Caco-2 (cell line): ENCODE data around the gene DOC2A. TPM values are rescaled to one million over a fixed set of nuclear protein-coding genes. Genes with fewer than 3 reads are reported as not detected.

ENCODE experiments used
- BruUV-seq: library from RNA; stranded (reverse); fragments of 400-500 nt; replicated peaks from 2 replicates; lab custom pipeline; 2021; lab: Mats Ljungman, UMichigan
- CTCF ChIA-PET: fragments of 300-600 bp; sonication (Branson Sonifier 250); formaldehyde crosslinking; loops from one replicate; lab custom pipeline; 2022; ENCODE audit warnings: antibody characterized with exemption; lab: Charles Lee
- POLR2A ChIA-PET: fragments of 300-600 bp; sonication (Branson Sonifier 250); formaldehyde crosslinking; loops from one replicate; lab custom pipeline; 2022; ENCODE audit warnings: antibody characterized with exemption; lab: Charles Lee
- DNase-seq, 2 experiments: peaks; one replicate each; pipeline versions ENCODE4 v3.0.0 to v3.0.0-alpha.2; 2020 to 2022
- H3K27me3 ChIP-seq: replicated peaks from 2 replicates; pipeline ENCODE4 v1.6.0; 2011; ENCODE audit warnings: low read length; ENCODE audit not compliant: control insufficient read depth, insufficient read depth
- H3K36me3 ChIP-seq: 2 replicates; pipeline ENCODE4 v1.5.1; 2011; ENCODE audit warnings: low read length; ENCODE audit not compliant: control insufficient read depth, insufficient read depth
- H3K4me1 ChIP-seq: fragments of 250-450 bp; sonication (Bioruptor Pico); 2 replicates; pipeline ENCODE4 v1.5.1; 2020; ENCODE audit warnings: mild to moderate bottlenecking
- H3K4me3 ChIP-seq: 2 replicates; pipeline ENCODE4 v1.5.1; 2011; ENCODE audit warnings: low read depth, mild to moderate bottlenecking, control low read depth, low read length
- H3K9me3 ChIP-seq: fragments of 250-450 bp; sonication (Bioruptor Pico); 2 replicates; pipeline ENCODE4 v1.5.1; 2020; ENCODE audit warnings: mild to moderate bottlenecking, moderate library complexity
- H3K27ac Mint-ChIP-seq: one replicate; pipeline ENCODE4 v1.8.0; 2022; ENCODE audit warnings: mixed read lengths; ENCODE audit not compliant: unreplicated experiment
- H3K27me3 Mint-ChIP-seq: one replicate; pipeline ENCODE4 v1.8.0; 2022; ENCODE audit warnings: mixed read lengths; ENCODE audit not compliant: insufficient read depth, unreplicated experiment
- H3K36me3 Mint-ChIP-seq: one replicate; pipeline ENCODE4 v1.8.0; 2022; ENCODE audit warnings: mild to moderate bottlenecking, mixed read lengths; ENCODE audit not compliant: insufficient read depth, unreplicated experiment
- H3K4me1 Mint-ChIP-seq: one replicate; pipeline ENCODE4 v1.8.0; 2022; ENCODE audit warnings: low read depth, mixed read lengths; ENCODE audit not compliant: unreplicated experiment
- H3K4me3 Mint-ChIP-seq: one replicate; pipeline ENCODE4 v1.8.0; 2022; ENCODE audit warnings: mild to moderate bottlenecking, moderate library complexity, mixed read lengths; ENCODE audit not compliant: unreplicated experiment
- H3K9me3 Mint-ChIP-seq: one replicate; pipeline ENCODE4 v1.8.0; 2022; ENCODE audit warnings: mixed read lengths; ENCODE audit not compliant: unreplicated experiment
- intact Hi-C: fragments of 100-400 bp; cut with micrococcal nuclease; formaldehyde crosslinking; loops from one replicate; pipeline ENCODE4 v1.10.0; 2022; ENCODE audit not compliant: unreplicated experiment
- total RNA-seq: library from RNA; stranded (reverse); gene quantifications from 2 replicates; pipeline ENCODE4 v1.2.3, GENCODE V29; 2022
- TF ChIP-seq, protein P1 (sequence below), 2 experiments: fragments of 200-600 bp in 1 of 2; IDR thresholded peaks; 1 replicate in 1 of 2; 2 replicates in 1 of 2; pipeline versions ENCODE4 v1.5.1 to v1.8.0; 2011 to 2022; ENCODE audit warnings: antibody characterized with exemption in 1 of 2, control low read depth in 1 of 2, inconsistent platforms in 1 of 2, low read depth in 1 of 2, low read length in 1 of 2, mild to moderate bottlenecking in 1 of 2, moderate library complexity in 1 of 2; ENCODE audit not compliant: insufficient read depth in 1 of 2, severe bottlenecking in 1 of 2, unreplicated experiment in 1 of 2

DOC2A gene
- total RNA-seq, 1 experiment from 2014 or later = 3.5 TPM

DNA sequence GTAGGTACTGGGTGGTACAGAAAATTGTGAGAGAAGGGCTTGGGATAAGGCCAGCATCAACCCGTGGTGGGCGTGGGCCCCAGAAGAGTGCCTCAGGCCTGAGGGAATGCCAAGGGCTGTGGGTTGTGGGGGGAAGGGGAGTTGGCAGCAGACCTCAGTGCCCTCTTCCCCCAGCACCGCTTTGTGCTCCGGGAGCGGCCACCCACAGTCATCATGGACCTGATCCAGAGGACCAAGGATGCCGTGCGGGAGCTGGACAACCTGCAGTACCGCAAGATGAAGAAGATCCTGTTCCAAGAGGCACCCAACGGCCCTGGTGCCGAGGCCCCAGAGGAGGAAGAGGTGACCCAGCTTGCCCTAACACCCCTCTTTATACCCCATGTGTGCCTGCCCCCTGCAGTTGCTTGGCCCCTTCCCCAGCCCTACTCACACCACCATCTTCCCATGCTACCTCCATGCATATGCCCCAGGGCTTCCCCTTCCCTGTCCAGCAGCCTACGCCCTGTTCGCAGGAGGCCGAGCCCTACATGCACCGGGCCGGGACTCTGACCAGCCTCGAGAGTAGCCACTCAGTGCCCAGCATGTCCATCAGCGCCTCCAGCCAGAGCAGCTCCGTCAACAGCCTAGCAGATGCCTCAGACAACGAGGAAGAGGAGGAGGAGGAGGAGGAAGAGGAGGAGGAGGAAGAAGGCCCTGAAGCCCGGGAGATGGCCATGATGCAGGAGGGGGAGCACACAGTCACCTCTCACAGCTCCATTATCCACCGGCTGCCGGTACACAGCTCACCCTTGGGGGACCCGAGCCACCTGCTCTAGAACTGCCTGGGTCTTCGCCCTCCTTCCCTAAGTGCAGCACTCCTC, 28.0 kb downstream of the DOC2A start:
- no peaks in the 10 kb centered on the region for H3K4me1 Mint-ChIP-seq
- Histone ChIP-seq H3K9me3 (no peaks in the 10 kb centered on the region), H3K27me3 (no peaks in the 10 kb centered on the region), H3K4me1 (no peaks in the 10 kb centered on the region), H3K4me3 (no peak overlapping the region), H3K36me3 (peaks cover 10% of the 10 kb centered on the region)
- no peak overlapping the region for H3K4me3 Mint-ChIP-seq
- no peaks in the 10 kb centered on the region for H3K27me3 Mint-ChIP-seq
- H3K36me3 Mint-ChIP-seq = peaks cover 67% of the 10 kb centered on the region
- no peaks in the 10 kb centered on the region for H3K9me3 Mint-ChIP-seq
- intact Hi-C loops = no loop called here
- ChIA-PET POLR2A (no interaction called here), CTCF (no interaction called here)
- no peak for DNase-seq
- BruUV-seq = no TSS peak
- H3K27ac Mint-ChIP-seq = no peak overlapping the region
- TF ChIP-seq, protein P1, sequence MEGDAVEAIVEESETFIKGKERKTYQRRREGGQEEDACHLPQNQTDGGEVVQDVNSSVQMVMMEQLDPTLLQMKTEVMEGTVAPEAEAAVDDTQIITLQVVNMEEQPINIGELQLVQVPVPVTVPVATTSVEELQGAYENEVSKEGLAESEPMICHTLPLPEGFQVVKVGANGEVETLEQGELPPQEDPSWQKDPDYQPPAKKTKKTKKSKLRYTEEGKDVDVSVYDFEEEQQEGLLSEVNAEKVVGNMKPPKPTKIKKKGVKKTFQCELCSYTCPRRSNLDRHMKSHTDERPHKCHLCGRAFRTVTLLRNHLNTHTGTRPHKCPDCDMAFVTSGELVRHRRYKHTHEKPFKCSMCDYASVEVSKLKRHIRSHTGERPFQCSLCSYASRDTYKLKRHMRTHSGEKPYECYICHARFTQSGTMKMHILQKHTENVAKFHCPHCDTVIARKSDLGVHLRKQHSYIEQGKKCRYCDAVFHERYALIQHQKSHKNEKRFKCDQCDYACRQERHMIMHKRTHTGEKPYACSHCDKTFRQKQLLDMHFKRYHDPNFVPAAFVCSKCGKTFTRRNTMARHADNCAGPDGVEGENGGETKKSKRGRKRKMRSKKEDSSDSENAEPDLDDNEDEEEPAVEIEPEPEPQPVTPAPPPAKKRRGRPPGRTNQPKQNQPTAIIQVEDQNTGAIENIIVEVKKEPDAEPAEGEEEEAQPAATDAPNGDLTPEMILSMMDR (IDR thresholded peaks at IDR 0.05; ENCODE audit: insufficient read depth in 1 of 2, low read depth in 1 of 2, low read length in 1 of 2, severe bottlenecking in 1 of 2, unreplicated experiment in 1 of 2) = no peak

DNA sequence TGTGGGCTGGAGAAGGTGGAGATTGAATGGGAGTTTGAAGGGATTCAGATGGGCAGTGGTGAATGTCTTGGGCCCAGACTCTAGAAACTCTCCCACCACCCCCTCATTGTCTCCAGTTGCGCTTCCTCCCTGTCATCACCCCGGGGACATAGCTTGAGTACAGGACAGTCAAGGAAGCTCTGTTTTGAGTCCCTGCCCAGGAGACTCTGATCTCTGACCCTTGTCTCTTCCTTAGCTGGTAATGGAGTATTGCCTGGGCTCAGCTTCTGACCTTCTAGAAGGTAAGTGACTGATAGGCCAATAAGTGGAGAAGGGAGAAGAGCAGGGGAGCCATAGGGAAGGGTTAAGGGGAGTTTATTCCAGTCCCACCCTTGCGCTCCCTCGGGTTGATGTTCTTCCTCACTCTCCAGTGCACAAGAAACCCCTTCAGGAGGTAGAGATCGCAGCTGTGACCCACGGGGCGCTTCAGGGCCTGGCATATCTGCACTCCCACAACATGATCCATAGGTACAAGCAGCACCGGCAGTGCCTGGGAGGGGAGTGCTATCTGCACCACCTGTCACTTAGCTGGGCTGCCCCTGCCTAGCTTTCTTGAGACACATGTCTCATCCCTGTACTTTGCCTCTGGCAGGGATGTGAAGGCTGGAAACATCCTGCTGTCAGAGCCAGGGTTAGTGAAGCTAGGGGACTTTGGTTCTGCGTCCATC, 32.1 kb downstream of the DOC2A start:
- no peak overlapping the region for H3K4me3 Mint-ChIP-seq
- intact Hi-C loops = loop anchor here (10.0 kb wide), 1 partner anchor 114 kb away; the partner anchor contains the start of gene CDIPT
- Histone ChIP-seq H3K4me3 (no peak overlapping the region), H3K9me3 (no peaks in the 10 kb centered on the region), H3K4me1 (0 out of 2 replicates have a peak, but pooled peaks cover 4% of the 10 kb centered on the region), H3K27me3 (no peaks in the 10 kb centered on the region), H3K36me3 (peaks cover 7% of the 10 kb centered on the region)
- no peaks in the 10 kb centered on the region for H3K27me3 Mint-ChIP-seq
- H3K9me3 Mint-ChIP-seq = no peaks in the 10 kb centered on the region
- peaks cover 41% of the 10 kb centered on the region for H3K36me3 Mint-ChIP-seq
- DNase-seq = no peak
- no peak overlapping the region for H3K27ac Mint-ChIP-seq
- ChIA-PET POLR2A (no interaction called here), CTCF (no interaction called here)
- TF ChIP-seq, protein P1 (IDR thresholded peaks at IDR 0.05; ENCODE audit: insufficient read depth in 1 of 2, low read depth in 1 of 2, low read length in 1 of 2, severe bottlenecking in 1 of 2, unreplicated experiment in 1 of 2) = no peak
- peaks cover 16% of the 10 kb centered on the region for H3K4me1 Mint-ChIP-seq
- no TSS peak for BruUV-seq

DNA sequence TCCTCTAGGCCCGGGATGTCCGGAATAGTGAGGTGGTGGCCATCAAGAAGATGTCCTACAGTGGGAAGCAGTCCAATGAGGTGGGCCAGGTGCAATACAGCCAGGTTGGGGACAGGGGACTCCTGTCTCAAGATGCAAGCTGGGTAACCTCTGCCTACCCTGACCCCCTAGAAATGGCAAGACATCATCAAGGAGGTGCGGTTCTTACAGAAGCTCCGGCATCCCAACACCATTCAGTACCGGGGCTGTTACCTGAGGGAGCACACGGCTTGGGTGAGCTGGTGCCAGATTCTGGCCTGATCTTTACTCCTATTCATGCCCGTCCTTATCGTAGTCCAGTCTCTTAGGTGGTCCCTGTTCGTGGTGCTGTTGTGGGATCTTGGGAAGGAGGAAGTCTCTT, 32.7 kb downstream of the DOC2A start:
- Mint-ChIP-seq H3K36me3 (peaks cover 41% of the 10 kb centered on the region), H3K9me3 (no peaks in the 10 kb centered on the region), H3K4me1 (peaks cover 16% of the 10 kb centered on the region), H3K27me3 (no peaks in the 10 kb centered on the region), H3K27ac (no peak overlapping the region), H3K4me3 (no peak overlapping the region)
- intact Hi-C loops = loop anchor here (10.0 kb wide), 1 partner anchor 113 kb away; the partner anchor contains the start of gene CDIPT
- Histone ChIP-seq H3K27me3 (no peaks in the 10 kb centered on the region), H3K36me3 (peaks cover 7% of the 10 kb centered on the region), H3K9me3 (no peaks in the 10 kb centered on the region), H3K4me1 (0 out of 2 replicates have a peak, but pooled peaks cover 6% of the 10 kb centered on the region), H3K4me3 (no peak overlapping the region)
- ChIA-PET CTCF (no interaction called here), POLR2A (no interaction called here)
- BruUV-seq = no TSS peak
- TF ChIP-seq, protein P1 (IDR thresholded peaks at IDR 0.05; ENCODE audit: insufficient read depth in 1 of 2, low read depth in 1 of 2, low read length in 1 of 2, severe bottlenecking in 1 of 2, unreplicated experiment in 1 of 2) = no peak
- DNase-seq = no peak
